HPDE6-E6E7 (cell line): ENCODE data around the gene SYT9.

Source experiments
- DNase-seq: peaks from one replicate; pipeline ENCODE4 v3.0.0; 2011; ENCODE audit warnings: missing footprints; ENCODE audit errors: extremely low spot score

The SYT9 gene

DNA sequence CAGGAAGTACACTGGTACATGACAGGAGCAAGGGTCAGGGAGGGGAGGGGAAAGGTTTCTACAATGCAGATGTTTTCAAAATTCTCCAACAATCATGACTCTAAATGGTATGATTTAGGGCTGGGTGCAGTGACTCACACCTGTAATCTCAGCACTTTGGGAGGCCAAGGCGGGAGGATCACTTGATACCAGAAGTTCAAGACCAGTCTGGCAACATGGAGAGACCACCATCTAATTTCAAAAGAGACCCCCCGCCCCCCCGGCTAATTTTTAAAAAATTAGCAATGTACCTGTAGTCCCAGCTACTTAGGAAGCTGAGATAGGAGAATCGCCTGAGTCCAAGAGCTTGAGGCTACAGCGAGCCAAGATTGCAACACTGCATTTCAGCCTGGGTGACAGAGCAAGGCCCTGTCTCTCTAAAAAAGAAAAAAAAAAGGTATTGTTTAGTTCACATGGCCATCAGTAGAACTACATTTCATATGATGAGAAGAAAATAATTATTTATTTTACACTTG lies 217.7 kb downstream of the SYT9 start:
- no peak for DNase-seq

DNA sequence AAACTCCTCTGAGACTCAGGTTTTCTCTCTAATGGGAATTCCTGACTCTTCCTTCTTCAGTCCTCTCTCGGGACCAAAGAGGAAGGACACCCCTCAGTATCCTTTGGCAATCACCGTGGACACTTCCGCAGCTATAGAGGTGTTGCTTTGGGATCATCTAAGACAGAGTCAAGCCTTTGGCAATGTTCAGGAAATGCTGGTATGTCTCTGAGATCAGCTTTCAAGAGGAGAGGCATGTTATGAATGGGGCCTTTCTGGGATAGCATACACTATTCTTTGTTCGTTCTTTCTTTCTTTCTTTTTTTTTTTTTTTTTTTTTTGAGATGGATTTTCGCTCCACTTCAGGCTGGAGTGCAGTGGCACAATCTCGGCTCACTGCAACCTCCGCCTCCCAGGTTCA lies 219.4 kb downstream of the SYT9 start:
- no peak for DNase-seq

DNA sequence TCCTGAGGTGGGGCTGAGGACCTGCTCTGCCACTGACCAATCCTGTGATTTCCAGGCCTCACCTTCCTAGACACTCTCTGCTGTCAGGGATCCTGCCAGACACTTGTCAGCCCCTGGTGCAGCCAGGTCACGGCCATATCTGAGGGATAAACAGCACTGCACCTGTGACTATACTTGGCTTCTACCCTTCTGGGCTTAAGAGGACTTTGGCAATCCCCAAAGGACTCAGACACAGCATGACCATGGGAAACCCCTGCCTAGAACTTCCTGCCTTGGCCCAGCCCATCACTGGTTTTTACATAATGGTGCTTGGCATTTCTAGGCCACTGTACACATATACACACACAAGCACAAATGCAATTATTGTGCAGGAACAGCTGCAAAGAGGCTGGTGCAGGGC lies 222.0 kb downstream of the SYT9 start:
- DNase-seq: no peak

DNA sequence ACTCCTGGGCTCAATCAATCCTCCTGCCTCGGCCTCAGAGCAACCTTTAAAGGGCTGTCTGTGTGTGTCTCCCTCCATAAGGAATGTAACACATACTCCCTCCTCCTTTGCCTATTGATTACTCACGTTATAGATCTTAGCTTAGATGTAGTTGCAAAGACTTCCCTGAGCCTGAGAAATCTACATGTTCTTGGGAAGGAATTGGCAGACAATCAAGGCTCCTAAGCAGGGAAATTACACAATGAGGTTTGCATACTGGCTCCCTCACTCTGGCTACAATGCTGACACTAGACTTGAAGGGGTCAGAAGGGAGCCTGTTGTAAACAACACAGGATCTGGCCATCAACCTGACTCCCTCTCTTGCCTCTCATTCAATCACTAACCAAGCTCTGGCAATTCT lies 228.4 kb downstream of the SYT9 start:
- no peak for DNase-seq

DNA sequence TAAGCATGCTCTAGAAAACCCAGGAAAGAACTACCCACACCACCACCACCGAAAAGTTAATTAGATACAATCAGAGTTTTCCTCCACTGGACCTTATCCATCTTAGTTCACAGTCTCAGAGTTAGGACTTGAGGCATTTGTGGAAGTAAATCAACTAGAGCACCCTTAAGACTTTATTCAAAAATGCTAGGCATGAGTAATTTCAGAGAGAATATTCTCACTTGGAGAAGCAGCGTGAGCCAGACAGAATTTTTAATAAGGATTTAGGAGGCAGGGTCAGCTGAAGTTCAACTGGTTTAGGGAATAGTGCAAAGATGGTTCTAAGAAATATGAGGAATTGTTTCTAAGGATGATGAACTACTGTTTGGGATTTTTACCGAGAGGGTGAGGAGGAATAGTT lies 232.4 kb downstream of the SYT9 start:
- no peak for DNase-seq

DNA sequence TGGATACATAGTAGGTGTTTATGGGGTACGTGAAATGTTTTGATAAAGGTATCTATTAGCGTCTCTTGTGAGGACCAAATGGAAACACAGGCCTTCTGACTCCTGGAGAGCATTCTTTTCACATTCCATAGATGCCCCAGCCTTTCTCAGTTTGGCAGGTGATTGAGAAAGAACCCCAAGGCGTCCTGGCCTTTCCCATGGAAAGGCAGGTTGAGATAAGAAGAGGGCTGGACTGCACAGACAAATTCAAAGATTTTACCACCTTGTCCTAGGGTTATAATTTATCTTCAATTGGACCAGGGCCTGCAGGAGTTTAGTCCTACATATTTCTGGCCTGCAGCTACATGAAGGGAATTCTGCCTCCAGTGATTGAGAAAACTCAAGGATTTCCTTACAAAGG lies 232.9 kb downstream of the SYT9 start:
- DNase-seq: no peak

DNA sequence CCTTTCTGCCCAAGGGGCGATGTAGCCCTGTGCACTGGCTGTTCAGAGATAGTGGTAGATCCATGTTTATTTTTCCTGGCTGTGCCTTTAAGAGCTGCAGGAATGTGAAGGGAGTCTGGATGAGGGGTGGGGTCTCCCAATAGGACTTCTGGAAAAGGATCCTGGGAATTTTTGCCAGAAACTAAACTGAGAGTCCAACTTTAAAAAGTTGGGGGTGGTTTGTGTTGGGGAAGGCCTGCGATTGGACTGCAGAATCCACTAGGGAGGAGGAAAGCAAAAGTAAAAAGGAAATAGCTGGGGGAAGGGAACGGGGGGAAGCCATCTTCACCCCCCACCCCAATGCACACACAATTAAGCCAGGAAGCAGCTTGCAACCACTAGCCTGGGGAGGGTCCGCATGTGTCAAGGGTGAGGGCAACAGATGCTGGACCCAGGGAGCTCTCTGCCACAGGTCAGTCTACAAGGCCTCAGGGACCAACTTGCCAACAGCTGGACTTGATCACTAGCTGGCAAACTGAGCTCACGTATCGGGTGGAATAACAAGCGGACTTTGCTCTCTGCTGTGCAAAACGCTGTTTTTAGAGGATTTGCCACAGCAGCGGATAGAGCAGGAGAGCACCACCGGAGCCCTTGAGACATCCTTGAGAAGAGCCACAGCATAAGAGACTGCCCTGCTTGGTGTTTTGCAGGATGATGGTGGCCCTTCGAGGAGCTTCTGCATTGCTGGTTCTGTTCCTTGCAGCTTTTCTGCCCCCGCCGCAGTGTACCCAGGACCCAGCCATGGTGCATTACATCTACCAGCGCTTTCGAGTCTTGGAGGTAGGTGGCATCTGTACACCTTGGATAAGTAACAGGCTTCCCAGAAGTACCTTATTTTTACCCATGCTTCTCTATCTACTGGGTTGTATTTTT lies 233.7 kb downstream of the SYT9 start, which contains the start of gene OLFML1:
Gene OLFML1 (plus strand): TSS at position 321 of the 912 bp plus-strand sequence. CDS start 370 bp downstream, at position 691.
- no peak for DNase-seq

DNA sequence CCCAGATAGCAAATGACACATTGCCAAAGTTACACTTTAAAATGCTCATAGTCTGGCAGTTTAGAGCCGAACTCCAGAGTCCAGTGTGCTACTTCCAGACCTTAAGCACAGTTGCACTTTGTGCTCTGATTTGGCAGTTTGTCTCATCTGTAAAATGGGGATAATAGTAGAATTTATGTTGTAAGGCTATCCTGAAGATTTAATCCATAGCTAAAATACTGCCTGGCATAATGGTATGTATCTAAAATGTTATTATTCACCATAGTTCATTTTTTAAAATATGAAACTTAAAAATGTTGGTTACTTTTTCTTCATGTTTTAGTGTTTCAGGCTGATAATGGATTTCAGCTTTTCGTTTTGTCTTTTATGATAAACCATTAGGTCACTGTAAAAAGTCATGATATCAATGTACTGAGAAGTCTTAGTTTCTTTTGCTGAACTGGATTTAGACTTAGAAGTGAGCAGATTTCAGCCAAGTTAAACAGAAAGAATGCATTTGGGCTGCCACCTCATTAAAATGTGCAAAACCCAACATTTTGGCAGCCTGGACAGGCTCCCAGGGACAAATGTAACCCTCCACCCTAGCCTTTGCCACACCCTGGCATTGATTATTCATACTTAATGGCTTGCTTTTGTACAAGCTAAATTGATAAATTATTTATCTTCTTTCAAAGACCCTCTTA lies 234.5 kb downstream of the SYT9 start:
- no peak for DNase-seq

DNA sequence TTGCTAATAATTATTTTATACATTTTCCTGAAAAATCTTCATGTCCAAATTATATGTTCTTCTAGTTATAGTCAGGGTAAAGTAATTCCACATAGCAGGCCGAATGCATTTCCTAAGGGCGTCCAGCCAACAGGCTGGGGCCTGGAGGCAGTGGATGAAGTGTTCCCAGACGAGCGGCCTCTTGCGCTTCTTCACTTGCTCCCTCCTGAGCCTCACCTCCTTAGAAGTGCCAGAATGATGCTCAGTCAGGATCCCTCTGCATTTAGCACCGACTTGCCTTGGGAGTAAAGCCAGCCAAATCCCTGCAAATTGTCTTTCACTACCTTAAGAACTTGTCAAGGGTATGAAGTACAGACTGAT lies 235.1 kb downstream of the SYT9 start:
- DNase-seq: no peak

DNA sequence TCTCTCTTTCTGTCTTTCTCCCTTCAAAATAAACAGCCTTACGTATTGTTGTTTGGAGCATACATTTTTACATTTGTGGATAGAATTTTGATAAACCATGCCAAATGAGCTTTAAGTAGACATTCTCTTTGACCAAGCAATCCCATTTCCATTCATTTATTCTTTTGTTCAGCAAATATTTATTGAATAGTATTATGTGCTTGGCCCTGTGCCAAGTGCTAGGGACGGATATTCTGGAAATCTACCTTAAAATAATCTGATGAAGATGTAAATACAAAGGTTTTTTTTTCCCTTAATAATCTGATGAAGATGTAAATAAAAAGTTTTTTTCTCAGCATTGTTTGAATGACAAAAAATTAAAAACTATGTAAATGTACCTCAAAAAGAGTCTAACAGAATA lies 235.7 kb downstream of the SYT9 start:
- no peak for DNase-seq

DNA sequence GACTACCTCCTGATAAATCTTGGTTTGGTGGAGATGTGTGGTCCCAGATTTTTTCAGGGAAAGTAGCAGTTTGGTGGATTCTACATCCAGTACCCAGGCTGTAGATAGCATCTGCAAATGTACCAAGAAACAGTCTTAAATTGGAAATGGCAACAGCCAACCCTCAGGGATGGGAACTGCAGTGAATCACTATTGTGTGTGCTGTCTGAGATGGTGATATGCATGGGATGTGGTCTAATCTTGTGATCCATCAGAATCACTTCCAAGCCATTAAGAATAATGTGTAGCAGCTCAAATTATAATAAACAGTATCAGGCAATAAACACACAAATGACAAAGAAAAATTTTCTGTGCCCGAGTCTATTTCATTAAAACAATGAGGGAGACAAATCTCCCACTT lies 237.0 kb downstream of the SYT9 start:
- DNase-seq: no peak

DNA sequence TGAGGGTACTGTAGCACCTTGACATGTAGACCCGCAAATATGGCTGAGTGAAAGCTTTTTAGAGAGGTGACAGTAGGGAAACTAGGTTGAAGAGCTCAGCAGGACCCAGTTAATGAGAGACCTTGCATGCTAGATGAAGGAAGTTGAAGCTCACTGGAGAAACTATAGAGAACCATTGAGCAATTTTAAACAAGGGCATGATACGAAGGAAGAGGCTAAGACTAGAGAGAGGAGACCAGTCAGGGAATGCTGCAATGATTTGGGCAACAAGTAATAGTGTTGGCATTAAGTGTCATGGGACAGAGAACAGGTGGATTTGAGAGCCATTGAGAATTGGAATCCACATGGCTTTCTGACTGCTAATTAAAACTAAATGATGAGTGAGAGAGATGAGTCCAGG lies 237.7 kb downstream of the SYT9 start:
- DNase-seq: no peak

DNA sequence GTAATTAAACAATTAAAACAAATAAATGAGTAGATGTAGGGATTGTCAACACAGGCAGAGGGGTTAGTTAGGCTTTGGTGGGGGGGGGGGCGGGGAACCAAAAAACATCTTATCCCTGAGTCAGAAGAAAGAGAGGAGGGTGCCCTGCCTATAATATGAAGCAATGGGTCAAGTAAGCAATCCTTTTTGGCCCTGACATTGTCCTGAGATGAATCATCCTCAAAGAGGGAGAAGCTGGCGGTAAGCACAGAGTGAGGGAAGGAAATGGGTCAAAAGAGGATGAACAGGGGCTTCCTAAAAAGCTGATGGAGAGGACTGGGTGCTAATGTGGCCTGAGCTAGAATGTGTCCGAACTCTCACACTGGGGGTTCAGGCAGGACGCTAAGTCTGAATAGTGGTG lies 238.3 kb downstream of the SYT9 start:
- no peak for DNase-seq

DNA sequence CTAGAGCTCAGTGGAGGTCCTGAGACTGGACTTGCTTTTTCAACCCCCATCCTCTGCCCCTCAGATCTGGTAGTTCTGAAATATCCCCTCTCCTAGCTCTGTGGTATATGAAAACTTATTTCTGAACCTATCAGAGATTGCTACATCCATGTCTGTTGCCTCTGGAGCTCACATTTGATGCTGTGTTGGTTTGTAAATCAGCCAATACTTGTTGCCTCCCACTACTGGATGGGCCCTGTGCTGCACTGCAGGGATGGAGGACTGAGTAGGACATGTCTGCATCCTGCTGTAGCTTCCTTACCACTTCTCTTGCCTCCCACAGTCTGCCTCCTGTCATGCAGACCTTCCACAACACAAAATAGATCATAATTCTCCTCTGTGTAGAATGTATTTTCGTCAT lies 238.8 kb downstream of the SYT9 start:
- no peak for DNase-seq

DNA sequence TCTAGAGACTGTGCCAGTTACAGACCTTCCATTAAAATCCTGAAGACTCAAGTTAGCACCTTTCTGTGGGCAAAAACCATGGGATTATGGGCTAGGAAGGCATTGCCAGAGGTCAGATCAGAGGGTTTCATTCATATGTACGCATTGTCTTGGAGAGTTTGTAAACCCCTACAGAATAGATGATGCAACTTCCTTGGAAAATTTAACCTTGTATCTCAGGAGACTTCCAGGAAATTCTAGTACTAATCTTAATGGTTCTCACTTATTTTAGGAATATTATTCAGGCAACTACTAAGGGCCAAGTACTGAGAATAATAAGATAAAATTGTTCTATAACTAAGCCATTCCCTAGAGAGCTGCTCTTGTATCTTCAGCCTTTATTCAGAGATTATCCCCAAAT lies 240.5 kb downstream of the SYT9 start:
- no peak for DNase-seq

DNA sequence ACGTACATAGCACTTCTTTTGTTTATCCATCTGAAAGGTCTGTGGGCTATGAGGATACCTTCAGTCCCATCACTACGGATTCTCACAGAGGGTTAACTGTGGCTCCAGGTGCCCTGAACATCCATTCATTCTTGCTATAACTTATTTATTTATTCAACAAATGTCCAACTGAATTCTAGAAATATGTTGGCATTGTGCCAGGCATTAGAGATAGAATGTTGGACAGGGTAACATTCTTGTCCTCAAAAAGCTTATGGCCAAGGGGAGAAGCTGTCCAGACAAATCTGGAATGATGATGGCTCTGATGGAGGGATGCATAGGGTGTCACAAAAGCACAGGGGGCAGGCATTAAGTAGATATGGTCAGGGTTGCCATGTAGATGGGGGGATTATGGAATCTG lies 242.0 kb downstream of the SYT9 start:
- DNase-seq: no peak

DNA sequence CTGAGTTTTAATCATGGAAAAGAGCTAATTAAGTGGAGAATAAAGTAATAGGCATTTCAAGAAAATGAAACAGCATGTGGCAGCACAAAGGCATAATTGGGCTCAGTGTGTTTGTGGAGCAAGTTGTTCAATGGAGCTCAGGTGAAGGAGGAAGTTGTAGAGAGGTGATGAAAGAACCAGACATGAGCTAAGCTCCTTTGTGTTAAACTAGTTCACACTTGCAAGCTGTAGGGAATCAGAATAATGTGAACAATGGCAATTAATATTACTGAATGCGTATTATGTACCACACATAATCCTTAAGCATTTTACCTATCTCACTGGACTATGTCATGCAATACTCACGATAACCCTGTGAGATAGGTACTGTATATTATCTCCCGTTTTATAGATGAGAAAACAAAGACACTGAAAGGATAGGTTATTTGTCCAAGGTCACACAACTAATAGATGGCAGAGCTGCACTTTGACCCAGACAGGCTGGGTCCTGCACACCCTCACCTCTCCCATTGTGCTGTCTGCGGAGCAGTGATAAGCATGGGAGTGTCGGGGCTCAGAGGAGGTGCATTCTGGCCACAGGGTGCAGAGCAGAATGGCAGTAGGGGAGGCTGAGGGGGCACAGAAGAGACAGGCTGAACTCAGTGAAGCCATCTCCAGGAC lies 242.5 kb downstream of the SYT9 start:
- no peak for DNase-seq

DNA sequence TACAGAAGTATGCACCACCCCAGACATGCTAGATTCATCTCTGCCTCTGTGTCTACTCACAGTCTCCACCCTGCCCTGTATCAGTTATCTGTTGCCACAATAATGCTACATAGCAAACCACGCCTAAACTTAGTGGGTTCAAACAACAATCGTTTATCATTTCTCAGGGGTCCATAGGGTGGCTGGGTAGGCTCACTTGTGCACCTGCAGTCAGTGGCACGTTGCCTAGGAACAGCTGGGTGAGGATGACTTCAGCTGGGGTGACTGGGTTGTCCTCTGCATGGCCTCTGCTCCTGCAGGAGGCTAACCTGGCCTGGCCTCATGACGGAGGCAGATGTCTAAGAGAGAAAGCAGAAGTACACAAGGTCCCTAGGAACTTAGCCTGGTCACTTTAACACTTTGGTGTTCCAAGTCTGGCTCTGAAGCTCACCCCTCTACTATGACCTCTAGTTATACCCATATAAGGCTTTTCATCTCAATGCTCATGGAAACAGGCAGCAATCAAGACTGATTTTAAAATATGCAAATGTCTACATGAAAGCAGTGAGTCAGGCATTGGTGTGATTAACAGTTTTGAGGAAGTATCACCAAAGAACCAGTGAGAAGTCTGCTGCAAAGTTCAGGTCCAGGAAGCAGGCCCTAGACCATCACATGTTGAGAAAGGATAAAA lies 244.3 kb downstream of the SYT9 start:
- DNase-seq: no peak

DNA sequence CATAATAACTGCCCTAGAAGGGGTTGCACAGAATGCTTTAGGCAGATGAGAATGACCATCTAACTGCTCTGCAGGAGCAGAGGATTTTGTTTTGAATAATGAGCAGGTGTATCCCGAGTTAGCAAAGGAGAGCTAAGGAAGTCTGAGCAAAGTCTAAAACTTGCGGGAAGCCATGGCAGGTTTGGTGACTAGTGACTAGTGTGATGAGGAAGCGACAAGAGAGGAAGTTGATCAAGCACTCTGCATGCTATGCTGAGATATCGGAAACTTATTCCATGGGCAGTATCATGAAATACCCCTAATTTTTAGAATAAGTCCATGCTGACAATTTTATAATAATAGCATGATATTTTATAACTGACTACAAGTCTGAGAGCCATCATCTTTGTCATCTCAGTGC lies 246.5 kb downstream of the SYT9 start:
- no peak for DNase-seq

DNA sequence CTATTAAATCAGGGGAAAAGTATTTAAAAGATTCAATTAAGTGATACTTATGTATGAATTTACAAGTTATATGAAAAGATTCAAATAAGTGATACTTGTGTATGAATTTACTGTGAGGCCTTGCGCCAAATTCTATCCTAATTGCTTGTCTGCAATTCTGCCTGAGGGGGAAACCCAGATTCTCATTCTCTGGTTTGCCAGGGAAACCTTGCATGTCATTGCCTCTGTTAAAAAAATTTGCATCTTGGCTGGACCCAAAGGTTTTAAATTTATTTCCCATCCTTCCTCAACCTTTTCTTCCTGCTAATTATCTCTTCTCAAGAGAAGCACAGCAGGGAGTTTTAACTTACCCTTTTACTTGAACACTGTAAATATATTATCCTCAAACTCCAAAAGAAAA lies 247.4 kb downstream of the SYT9 start:
- no peak for DNase-seq

DNA sequence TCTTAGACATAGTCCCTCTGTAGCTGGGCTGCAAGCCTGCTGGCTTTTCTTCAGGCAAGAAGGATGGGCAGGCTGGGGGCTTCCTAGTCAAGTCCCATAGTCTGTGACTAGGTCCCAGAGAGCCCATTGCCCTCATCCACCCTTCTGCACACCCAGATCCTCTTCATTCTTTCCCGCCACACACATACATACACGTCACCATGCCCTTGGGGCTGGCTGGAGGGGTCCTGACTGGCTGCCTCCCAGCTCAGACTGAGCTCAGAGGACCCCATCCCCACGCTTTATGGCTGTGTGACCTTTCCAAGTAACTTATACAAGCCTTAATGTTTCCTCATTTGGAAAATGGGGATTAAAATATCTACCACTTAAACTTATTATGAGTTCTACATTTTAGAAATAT lies 248.5 kb downstream of the SYT9 start:
- DNase-seq: no peak

DNA sequence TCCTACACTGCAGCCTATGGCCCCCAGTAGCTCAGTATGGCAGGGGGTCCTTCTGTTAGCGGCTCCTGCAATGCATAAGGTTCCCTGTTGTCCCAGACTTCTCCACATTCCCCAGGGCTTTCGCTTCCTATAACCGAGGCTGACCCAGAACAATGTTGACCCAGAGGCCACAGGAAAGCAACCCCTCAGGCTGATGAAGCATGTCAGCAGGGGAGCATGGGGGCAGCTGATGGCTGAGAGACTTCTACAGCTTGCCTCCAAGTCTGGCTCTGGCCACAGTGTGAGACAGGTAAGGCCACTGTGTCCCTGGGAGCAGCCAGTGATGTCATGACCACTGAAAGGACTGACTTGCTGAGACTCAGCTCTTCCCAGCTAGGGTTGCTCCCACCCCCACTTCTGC lies 249.5 kb downstream of the SYT9 start:
- no peak for DNase-seq
